H9 (cell line): ENCODE data around the gene EPB41L4A. TPM values are rescaled to one million over a fixed set of nuclear protein-coding genes. Genes with fewer than 3 reads are reported as not detected.

Experiments
- DNase-seq: peaks from one replicate; pipeline ENCODE4 v3.0.0-alpha.2; 2017
- H2AFZ ChIP-seq: one replicate; pipeline ENCODE4 v1.6.1; 2013; ENCODE audit warnings: mild to moderate bottlenecking, low read length, control low read depth, moderate library complexity
- H2AK5ac ChIP-seq: 2 replicates; pipeline ENCODE4 v1.6.1; 2013; ENCODE audit warnings: low read length, control low read depth, mixed read lengths; ENCODE audit not compliant: insufficient read length
- H2BK120ac ChIP-seq: one replicate; pipeline ENCODE4 v1.6.1; 2013; ENCODE audit warnings: low read depth, mild to moderate bottlenecking, low read length, control low read depth, inconsistent platforms; ENCODE audit not compliant: poor library complexity, severe bottlenecking
- H2BK12ac ChIP-seq: 2 replicates; pipeline ENCODE4 v1.6.1; 2013; ENCODE audit warnings: low read length, control low read depth, mixed read lengths, low read depth; ENCODE audit not compliant: insufficient read length
- H2BK15ac ChIP-seq: 2 replicates; pipeline ENCODE4 v1.6.1; 2013; ENCODE audit warnings: low read depth, low read length, control low read depth
- H2BK20ac ChIP-seq: one replicate; pipeline ENCODE4 v1.6.1; 2013; ENCODE audit warnings: low read depth, mild to moderate bottlenecking, low read length, control low read depth, inconsistent platforms; ENCODE audit not compliant: poor library complexity, severe bottlenecking
- H2BK5ac ChIP-seq: 2 replicates; pipeline ENCODE4 v1.6.1; 2013; ENCODE audit warnings: low read length, control low read depth, mixed read lengths; ENCODE audit not compliant: insufficient read length
- H3K14ac ChIP-seq: 2 replicates; pipeline ENCODE4 v1.6.1; 2013; ENCODE audit warnings: low read length, control low read depth; ENCODE audit not compliant: insufficient read depth
- H3K18ac ChIP-seq: 2 replicates; pipeline ENCODE4 v1.6.1; 2013; ENCODE audit warnings: low read depth, mild to moderate bottlenecking, mixed read lengths, low read length, control low read depth; ENCODE audit not compliant: insufficient read length
- H3K23ac ChIP-seq: 2 replicates; pipeline ENCODE4 v1.6.1; 2013; ENCODE audit warnings: low read length, control low read depth, mixed read lengths, low read depth; ENCODE audit not compliant: insufficient read length
- H3K23me2 ChIP-seq: 2 replicates; pipeline ENCODE4 v1.6.1; 2013; ENCODE audit warnings: low read depth, mild to moderate bottlenecking, mixed read lengths, low read length, control low read depth; ENCODE audit not compliant: insufficient read length, poor library complexity, severe bottlenecking
- H3K27ac ChIP-seq: 2 replicates; pipeline ENCODE4 v1.5.1; 2013; ENCODE audit warnings: low read length, control low read depth, mixed read lengths, low read depth; ENCODE audit not compliant: insufficient read length
- H3K27me3 ChIP-seq: 2 replicates; pipeline ENCODE4 v1.6.1; 2013; ENCODE audit warnings: low read length, control low read depth, inconsistent platforms; ENCODE audit not compliant: insufficient read depth
- H3K4ac ChIP-seq: 2 replicates; pipeline ENCODE4 v1.6.1; 2013; ENCODE audit warnings: low read depth, mild to moderate bottlenecking, control low read depth, inconsistent platforms, low read length, moderate library complexity
- H3K4me1 ChIP-seq: 2 replicates; pipeline ENCODE4 v1.6.1; 2013; ENCODE audit warnings: low read length, control low read depth, inconsistent platforms; ENCODE audit not compliant: insufficient read depth
- H3K4me2 ChIP-seq: 2 replicates; pipeline ENCODE4 v1.6.1; 2013; ENCODE audit warnings: low read length, control low read depth, mixed read lengths; ENCODE audit not compliant: insufficient read length, insufficient read depth
- H3K56ac ChIP-seq: 2 replicates; pipeline ENCODE4 v1.6.1; 2013; ENCODE audit warnings: low read depth, mild to moderate bottlenecking, mixed read lengths, low read length, control low read depth; ENCODE audit not compliant: insufficient read length
- H3K79me1 ChIP-seq: 2 replicates; pipeline ENCODE4 v1.6.1; 2013; ENCODE audit warnings: low read depth, mild to moderate bottlenecking, moderate library complexity, low read length, control low read depth, inconsistent platforms; ENCODE audit not compliant: insufficient read depth, poor library complexity, severe bottlenecking
- H3K79me2 ChIP-seq: 2 replicates; pipeline ENCODE4 v1.6.1; 2013; ENCODE audit warnings: low read length, control low read depth, inconsistent platforms; ENCODE audit not compliant: insufficient read depth
- H3K9ac ChIP-seq: 2 replicates; pipeline ENCODE4 v1.6.1; 2013; ENCODE audit warnings: low read length, control low read depth, mixed read lengths; ENCODE audit not compliant: insufficient read length; ENCODE audit errors: extremely low read depth
- H3K9me3 ChIP-seq: one replicate; pipeline ENCODE4 v1.6.1; 2013; ENCODE audit warnings: low read depth, low read length, inconsistent platforms; ENCODE audit not compliant: control insufficient read depth
- H3T11ph ChIP-seq: one replicate; pipeline ENCODE4 v1.6.1; 2013; ENCODE audit warnings: mild to moderate bottlenecking, low read length, control low read depth, inconsistent platforms
- H4K20me1 ChIP-seq: one replicate; pipeline ENCODE4 v1.6.1; 2013; ENCODE audit not compliant: control insufficient read depth, insufficient read length, insufficient read depth
- H4K5ac ChIP-seq: 2 replicates; pipeline ENCODE4 v1.6.1; 2013; ENCODE audit warnings: low read depth, mild to moderate bottlenecking, mixed read lengths, low read length, control low read depth; ENCODE audit not compliant: insufficient read length
- H4K8ac ChIP-seq: replicated peaks from 2 replicates; pipeline ENCODE4 v1.6.1; 2013; ENCODE audit warnings: low read length, control low read depth, mixed read lengths, low read depth; ENCODE audit not compliant: insufficient read length
- H4K91ac ChIP-seq: 2 replicates; pipeline ENCODE4 v1.6.1; 2013; ENCODE audit warnings: low read depth, mild to moderate bottlenecking, moderate library complexity, mixed read lengths, low read length, control low read depth; ENCODE audit not compliant: insufficient read length
- H3K27ac Mint-ChIP-seq, 3 experiments: 2 replicates in 2 of 3; 3 replicates in 1 of 3; pipeline ENCODE4 v1.8.0; 2020 to 2021; ENCODE audit warnings: mixed read lengths in 3 of 3, mild to moderate bottlenecking in 1 of 3, moderate library complexity in 1 of 3
- H3K27me3 Mint-ChIP-seq: 2 replicates; pipeline ENCODE4 v1.8.0; 2021; ENCODE audit warnings: low read depth, mild to moderate bottlenecking, moderate library complexity, mixed read lengths
- H3K36me3 Mint-ChIP-seq, 3 experiments: 2 replicates in 2 of 3; 3 replicates in 1 of 3; pipeline ENCODE4 v1.8.0; 2020 to 2021; ENCODE audit warnings: low read depth in 3 of 3, mixed read lengths in 3 of 3; ENCODE audit not compliant: insufficient read depth in 1 of 3
- H3K4me1 Mint-ChIP-seq, 2 experiments: 2 replicates each; pipeline ENCODE4 v1.8.0; 2020; ENCODE audit warnings: mixed read lengths in 2 of 2
- H3K4me3 Mint-ChIP-seq, 2 experiments: 2 replicates in 1 of 2; 3 replicates in 1 of 2; pipeline ENCODE4 v1.8.0; 2020 to 2021; ENCODE audit warnings: mild to moderate bottlenecking in 2 of 2, mixed read lengths in 2 of 2, moderate library complexity in 1 of 2
- H3K9me3 Mint-ChIP-seq, 2 experiments: 2 replicates in 1 of 2; 3 replicates in 1 of 2; pipeline ENCODE4 v1.8.0; 2020; ENCODE audit warnings: mild to moderate bottlenecking in 2 of 2, mixed read lengths in 2 of 2, moderate library complexity in 1 of 2
- CTCF ChIP-seq: fragments of 200-600 bp; sonication (generic); conservative IDR thresholded peaks from 3 replicates; pipeline ENCODE4 v1.8.0; 2021; ENCODE audit warnings: antibody characterized with exemption, mild to moderate bottlenecking
- WGBS: extraction: QIAGEN DNeasy Blood & Tissue Kit; methylation state at CpG from one replicate; pipeline ENCODE4 v1.1.7; 2013; ENCODE audit warnings: missing lambda C conversion rate, low lambda C conversion rate, mixed read lengths; ENCODE audit not compliant: insufficient read length; ENCODE audit errors: extremely low coverage; 5-methylcytosine and 5-hydroxymethylcytosine counted together
- total RNA-seq: library from RNA; stranded (reverse); gene quantifications from 2 replicates; pipeline ENCODE4 v1.2.1, GENCODE V29; 2021

The EPB41L4A gene
- total RNA-seq, 1 experiment from 2014 or later, result 4.9 TPM

GRCh38 chr5:112310746-112311145 lies 108.3 kb downstream of the EPB41L4A start:
- Mint-ChIP-seq H3K4me1 (peaks cover 2 to 10% of the 10 kb centered on the region in 2 experiments; a peak in 1 of 4 replicates), H3K27me3 (no peaks in the 10 kb centered on the region), H3K27ac (no peak overlapping the region), H3K36me3 (no peaks in the 10 kb centered on the region), H3K4me3 (no peak overlapping the region), H3K9me3 (no peaks in the 10 kb centered on the region)
- Histone ChIP-seq H3K27me3 (no peaks in the 10 kb centered on the region), H2AFZ (no peak overlapping the region), H3K14ac (no peak overlapping the region), H4K91ac (no peak overlapping the region), H3K18ac (no peak overlapping the region), H2BK120ac (no peak overlapping the region), H3K56ac (no peak overlapping the region), H3T11ph (no peak overlapping the region), H2AK5ac (no peak overlapping the region), H3K4ac (no peak overlapping the region), H3K23ac (no peak overlapping the region), H2BK12ac (no peak overlapping the region), H3K27ac (no peak overlapping the region), H2BK20ac (no peak overlapping the region), H3K79me2 (no peaks in the 10 kb centered on the region), H3K9ac (no peak overlapping the region), H3K9me3 (no peaks in the 10 kb centered on the region), H3K4me1 (peaks cover 4% of the 10 kb centered on the region; the same call in 1 of the 2 replicates), H4K20me1 (no peaks in the 10 kb centered on the region), H3K23me2 (no peaks in the 10 kb centered on the region), H4K8ac (no peak overlapping the region), H4K5ac (no peak overlapping the region), H2BK5ac (no peak overlapping the region), H3K79me1 (no peaks in the 10 kb centered on the region), H3K4me2 (no peak overlapping the region), H2BK15ac (no peak overlapping the region)
- no peak for TF ChIP-seq CTCF
- no CpG with 5 or more reads among the region's 1 CpG for WGBS
- no peak for DNase-seq
